K562 (cell line): Measurements from ENCODE around the gene VENTX. TPM values are rescaled to one million over a fixed set of nuclear protein-coding genes. Genes with fewer than 3 reads are reported as not detected.
A peak's percentile ranks its signal among the peaks of the same experiment; 100 is the strongest.

Source experiments
- ATF6 ChIP-seq: sonication (generic); formaldehyde crosslinking; IDR thresholded peaks from 2 replicates; pipeline ENCODE4 v1.4.0; 2020; ENCODE audit warnings: mild to moderate bottlenecking, missing genetic modification reagents
- CREM ChIP-seq: IDR thresholded peaks from 2 replicates; pipeline ENCODE4 v1.6.1; 2014; ENCODE audit warnings: antibody characterized with exemption, low read depth
- CTCF ChIP-seq, 3 experiments: IDR thresholded peaks in 2 of 3; conservative IDR thresholded peaks in 1 of 3; 2 replicates each; pipeline ENCODE4 v1.5.1; 2011 to 2012; ENCODE audit warnings: low read length in 3 of 3, mild to moderate bottlenecking in 3 of 3, control low read depth in 2 of 3, improper control_type of control experiment in 1 of 3, inconsistent platforms in 1 of 3, low read depth in 1 of 3, mixed read lengths in 1 of 3, moderate library complexity in 1 of 3; ENCODE audit not compliant: insufficient read depth in 2 of 3
- CXXC5 ChIP-seq: fragments of 250-450 bp; sonication (Bioruptor Pico); IDR thresholded peaks from 2 replicates; pipeline ENCODE4 v1.8.0; 2022; ENCODE audit warnings: inconsistent platforms, mild to moderate bottlenecking, moderate library complexity
- ETV6 ChIP-seq, 3 experiments: fragments of 150-350 bp in 1 of 3; sonication (generic) in 1 of 3; formaldehyde crosslinking in 1 of 3; IDR thresholded peaks; 2 replicates each; pipeline versions ENCODE4 v1.6.1 to v1.8.0; 2014 to 2022; ENCODE audit warnings: borderline replicate concordance in 2 of 3, low read depth in 2 of 3, antibody characterized with exemption in 1 of 3, low read length in 1 of 3, mild to moderate bottlenecking in 1 of 3, missing genetic modification reagents in 1 of 3
- MAZ ChIP-seq, 2 experiments: fragments of 450-650 bp in 1 of 2; sonication (generic) in 1 of 2; formaldehyde crosslinking; IDR thresholded peaks in 1 of 2; conservative IDR thresholded peaks in 1 of 2; 2 replicates each; pipeline versions ENCODE4 v1.4.0 to v1.5.0; 2020; ENCODE audit warnings: mild to moderate bottlenecking in 1 of 2, missing genetic modification reagents in 1 of 2
- MNT ChIP-seq, 2 experiments: fragments of 450-650 bp; conservative IDR thresholded peaks; 2 replicates each; pipeline ENCODE4 v1.6.1; 2017; ENCODE audit warnings: mild to moderate bottlenecking in 2 of 2, moderate library complexity in 2 of 2
- MTA1 ChIP-seq: fragments of 450-650 bp; IDR thresholded peaks from 2 replicates; pipeline ENCODE4 v1.6.1; 2017; ENCODE audit warnings: borderline replicate concordance
- MTA3 ChIP-seq: fragments of 450-650 bp; formaldehyde crosslinking; IDR thresholded peaks from 2 replicates; pipeline ENCODE4 v1.6.1; 2017; ENCODE audit warnings: mild to moderate bottlenecking, borderline replicate concordance
- PRPF4 ChIP-seq: fragments of 200-400 bp; formaldehyde crosslinking; IDR thresholded peaks from one replicate; pipeline ENCODE4 v1.6.1; 2017; ENCODE audit warnings: low read length, low read depth, mild to moderate bottlenecking; ENCODE audit not compliant: insufficient read depth, poor library complexity, severe bottlenecking
- RCOR1 ChIP-seq, 2 experiments: IDR thresholded peaks; 2 replicates each; pipeline ENCODE4 v1.6.1; 2012; ENCODE audit warnings: low read depth in 2 of 2, low read length in 2 of 2, borderline replicate concordance in 1 of 2, improper control_type of control experiment in 1 of 2
- SUPT5H ChIP-seq: fragments of 450-650 bp; IDR thresholded peaks from 2 replicates; pipeline ENCODE4 v1.6.1; 2016
- TFAP4 ChIP-seq: sonication (generic); formaldehyde crosslinking; IDR thresholded peaks from 2 replicates; pipeline ENCODE4 v1.8.0; 2022; ENCODE audit warnings: missing genetic modification reagents, mild to moderate bottlenecking, moderate library complexity, borderline replicate concordance
- ZNF263 ChIP-seq: sonication (generic); formaldehyde crosslinking; IDR thresholded peaks from 2 replicates; pipeline ENCODE4 v1.8.0; 2022; ENCODE audit warnings: mild to moderate bottlenecking, missing genetic modification reagents, borderline replicate concordance
- ZNF830 ChIP-seq: fragments of 250-450 bp; sonication (Bioruptor Pico); IDR thresholded peaks from 2 replicates; pipeline ENCODE4 v1.5.0; 2021; ENCODE audit warnings: mild to moderate bottlenecking
- polyA plus RNA-seq, 8 experiments: library from polyadenylated mRNA; depleted of rRNA in 4 of 8; stranded (reverse) in 5 of 8; unstranded in 3 of 8; fragments of >200 nt; fragmentation: Nextera tagmentation in 2 of 8; fragmentation: Illumina TruSeq in 1 of 8; extraction: Ambion mirVana in 2 of 8; extraction: Trizol in 1 of 8; gene quantifications; 2 replicates each; pipeline versions ENCODE4 v1.2.1 to v1.2.3, GENCODE V29; 2011 to 2014; ENCODE audit warnings: inconsistent platforms in 1 of 8, missing spikeins in 1 of 8
- total RNA-seq, 7 experiments: library from RNA; depleted of rRNA in 6 of 7; stranded (reverse); fragments of >200 nt in 6 of 7; fragmentation: Illumina TruSeq in 2 of 7; extraction: Trizol in 2 of 7; gene quantifications; 2 replicates each; pipeline versions ENCODE4 v1.2.1 to v1.2.3, GENCODE V29; 2011 to 2021; ENCODE audit warnings: low replicate concordance in 1 of 7
- TF ChIP-seq, protein P1 (sequence below): sonication (generic); formaldehyde crosslinking; IDR thresholded peaks from 2 replicates; pipeline ENCODE4 v1.8.1; 2023; ENCODE audit warnings: mild to moderate bottlenecking, missing genetic modification reagents, moderate library complexity

The VENTX gene
- total and polyA plus RNA-seq, 9 of the 15 experiments (the other 6 are each of a cell fraction or from before 2014, with no cell fraction given) = 0.07 to 0.70 (median 0.20) TPM; not detected in 1

GRCh38 chr10:133257489-133258065 lies 19.9 kb downstream of the VENTX start (continued):
- 0 out of 4 replicates have a peak, but pooled peaks of 1 of the 2 experiments have one; percentile 40 for TF ChIP-seq ETV6 (IDR thresholded peaks at IDR 0.05; ENCODE audit: borderline replicate concordance in 1 of 2, low read depth in 2 of 2, low read length in 1 of 2)
- no peak for TF ChIP-seq ETV6 (CRISPR knock-in tag; IDR thresholded peaks at IDR 0.05; ENCODE audit: borderline replicate concordance)
- TF ChIP-seq MTA3 = peak; percentile 45; the same call in 1 of the 2 replicates
- peak; percentile 53 for TF ChIP-seq CXXC5 (CRISPR knock-in tag)
- no peak for TF ChIP-seq PRPF4
- TF ChIP-seq ZNF263 (CRISPR knock-in tag) = peak; percentile 92
- TF ChIP-seq MTA1 = peak; percentile 59; the same call in 1 of the 2 replicates
- TF ChIP-seq CREM = peak; percentile 45
- TF ChIP-seq ATF6 = 0 out of 2 replicates have a peak, but pooled peaks have one; percentile 38
- TF ChIP-seq MNT (conservative IDR thresholded peaks at IDR 0.05) = peak in 1 of 2 experiments; percentile 67; a peak in 3 of 4 replicates
- TF ChIP-seq CTCF (IDR thresholded peaks at IDR 0.05 in 2 of 3, conservative IDR thresholded peaks at IDR 0.05 in 1 of 3; ENCODE audit: insufficient read depth in 2 of 3, low read depth in 1 of 3, low read length in 3 of 3) = peak; percentile 59 to 61 (median 61)
- peak in 1 of 2 experiments; percentile 21; a peak in 1 of 4 replicates for TF ChIP-seq RCOR1 (IDR thresholded peaks at IDR 0.05; ENCODE audit: borderline replicate concordance in 1 of 2, low read depth in 2 of 2, low read length in 2 of 2)
- TF ChIP-seq SUPT5H = 0 out of 2 replicates have a peak, but pooled peaks have one; percentile 33
- TF ChIP-seq ZNF830 (CRISPR knock-in tag) = no peak
- TF ChIP-seq TFAP4 = peak; percentile 75
- TF ChIP-seq, protein P1, sequence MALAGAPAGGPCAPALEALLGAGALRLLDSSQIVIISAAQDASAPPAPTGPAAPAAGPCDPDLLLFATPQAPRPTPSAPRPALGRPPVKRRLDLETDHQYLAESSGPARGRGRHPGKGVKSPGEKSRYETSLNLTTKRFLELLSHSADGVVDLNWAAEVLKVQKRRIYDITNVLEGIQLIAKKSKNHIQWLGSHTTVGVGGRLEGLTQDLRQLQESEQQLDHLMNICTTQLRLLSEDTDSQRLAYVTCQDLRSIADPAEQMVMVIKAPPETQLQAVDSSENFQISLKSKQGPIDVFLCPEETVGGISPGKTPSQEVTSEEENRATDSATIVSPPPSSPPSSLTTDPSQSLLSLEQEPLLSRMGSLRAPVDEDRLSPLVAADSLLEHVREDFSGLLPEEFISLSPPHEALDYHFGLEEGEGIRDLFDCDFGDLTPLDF = no peak
- TF ChIP-seq MAZ (CRISPR knock-in tag; conservative IDR thresholded peaks at IDR 0.05 in 1 of 2, IDR thresholded peaks at IDR 0.05 in 1 of 2) = peak; percentile 58 to 68; a peak in 3 of 4 replicates
